HEK293 (cell line): ENCODE measurements around the gene PHF10.

Source experiments
- CTCF ChIA-PET: fragments of 350-600 bp; formaldehyde crosslinking; extraction: SDS; loops from one replicate; lab custom pipeline; 2021; ENCODE audit warnings: antibody characterized with exemption; lab: Yijun Ruan, JAX
- POLR2A ChIA-PET: fragments of 300-600 bp; formaldehyde crosslinking; extraction: SDS; loops from one replicate; lab custom pipeline; 2020; ENCODE audit warnings: antibody characterized with exemption, inconsistent platforms; lab: Yijun Ruan, JAX
- H3K27ac ChIP-seq: fragments of 200-500 bp; sonication (Bioruptor generic); 2 replicates; pipeline ENCODE4 v1.5.1; 2014; ENCODE audit warnings: low read depth, low read length, control low read depth, inconsistent platforms; ENCODE audit errors: extremely low read depth
- H3K36me3 ChIP-seq, 2 experiments: fragments of 200-500 bp in 1 of 2; sonication (Bioruptor generic) in 1 of 2; 1 replicate in 1 of 2; 2 replicates in 1 of 2; pipeline ENCODE4 v1.5.1; 2014 to 2017; ENCODE audit warnings: inconsistent platforms in 2 of 2, low read length in 2 of 2; ENCODE audit not compliant: control insufficient read depth in 2 of 2, insufficient read depth in 1 of 2
- H3K4me1 ChIP-seq: fragments of 200-500 bp; sonication (Bioruptor generic); 2 replicates; pipeline ENCODE4 v1.5.1; 2014; ENCODE audit warnings: mild to moderate bottlenecking, low read length, inconsistent platforms; ENCODE audit not compliant: control insufficient read depth, insufficient read depth
- H3K4me3 ChIP-seq: 2 replicates; pipeline ENCODE4 v1.5.1; 2011; ENCODE audit warnings: low read depth, mild to moderate bottlenecking, control low read depth, low read length, moderate library complexity
- H3K9me3 ChIP-seq: fragments of 200-500 bp; sonication (Bioruptor generic); 2 replicates; pipeline ENCODE4 v1.5.1; 2014; ENCODE audit warnings: low read depth, low read length, inconsistent platforms; ENCODE audit not compliant: control insufficient read depth, insufficient read depth
- KLF9 ChIP-seq: fragments of 450-650 bp; formaldehyde crosslinking; IDR thresholded peaks from 2 replicates; pipeline ENCODE4 v1.5.1; 2016; ENCODE audit warnings: missing biosample characterization, missing genetic modification characterization, low read depth
- SCRT1 ChIP-seq: fragments of 450-650 bp; formaldehyde crosslinking; IDR thresholded peaks from 2 replicates; pipeline ENCODE4 v1.5.1; 2016; ENCODE audit warnings: missing biosample characterization, missing genetic modification characterization, borderline replicate concordance
- ZBTB11 ChIP-seq: fragments of 450-650 bp; formaldehyde crosslinking; conservative IDR thresholded peaks from 2 replicates; pipeline ENCODE4 v1.5.1; 2016; ENCODE audit warnings: low read depth, missing biosample characterization, missing genetic modification characterization
- ZFHX2 ChIP-seq: fragments of 450-650 bp; formaldehyde crosslinking; conservative IDR thresholded peaks from 2 replicates; pipeline ENCODE4 v1.5.1; 2016; ENCODE audit warnings: missing biosample characterization, missing genetic modification characterization
- ZFP37 ChIP-seq: fragments of 450-650 bp; formaldehyde crosslinking; IDR thresholded peaks from 2 replicates; pipeline ENCODE4 v1.5.1; 2016; ENCODE audit warnings: missing biosample characterization, missing genetic modification characterization
- ZNF2 ChIP-seq: fragments of 450-650 bp; formaldehyde crosslinking; IDR thresholded peaks from 2 replicates; pipeline ENCODE4 v1.5.1; 2016; ENCODE audit warnings: missing biosample characterization, missing genetic modification characterization
- ZNF350 ChIP-seq: fragments of 450-650 bp; formaldehyde crosslinking; IDR thresholded peaks from 2 replicates; pipeline ENCODE4 v1.5.0; 2017; ENCODE audit warnings: missing biosample characterization, mild to moderate bottlenecking, missing genetic modification characterization
- ZNF404 ChIP-seq: fragments of 450-650 bp; formaldehyde crosslinking; IDR thresholded peaks from 2 replicates; pipeline ENCODE4 v1.5.1; 2017; ENCODE audit warnings: missing biosample characterization, missing genetic modification characterization
- ZNF473 ChIP-seq: fragments of 450-650 bp; formaldehyde crosslinking; IDR thresholded peaks from 2 replicates; pipeline ENCODE4 v1.5.1; 2017; ENCODE audit warnings: missing biosample characterization, missing genetic modification characterization
- ZNF48 ChIP-seq: fragments of 450-650 bp; formaldehyde crosslinking; IDR thresholded peaks from 2 replicates; pipeline ENCODE4 v1.5.1; 2016; ENCODE audit warnings: missing biosample characterization, missing genetic modification characterization
- ZNF510 ChIP-seq: fragments of 450-650 bp; formaldehyde crosslinking; IDR thresholded peaks from 2 replicates; pipeline ENCODE4 v1.5.1; 2018; ENCODE audit warnings: mild to moderate bottlenecking, missing genetic modification characterization, missing biosample characterization; ENCODE audit not compliant: insufficient replicate concordance
- ZNF530 ChIP-seq: fragments of 450-650 bp; formaldehyde crosslinking; IDR thresholded peaks from 2 replicates; pipeline ENCODE4 v1.5.1; 2016; ENCODE audit warnings: low read depth, missing biosample characterization, missing genetic modification characterization
- ZNF560 ChIP-seq: fragments of 450-650 bp; formaldehyde crosslinking; IDR thresholded peaks from 2 replicates; pipeline ENCODE4 v1.5.1; 2017; ENCODE audit warnings: missing biosample characterization, missing genetic modification characterization, borderline replicate concordance
- ZNF701 ChIP-seq: fragments of 450-650 bp; formaldehyde crosslinking; IDR thresholded peaks from 2 replicates; pipeline ENCODE4 v1.5.1; 2016; ENCODE audit warnings: missing biosample characterization, missing genetic modification characterization
- ZSCAN23 ChIP-seq: fragments of 450-650 bp; formaldehyde crosslinking; IDR thresholded peaks from 2 replicates; pipeline ENCODE4 v1.5.1; 2016; ENCODE audit warnings: missing biosample characterization, missing genetic modification characterization
- TF ChIP-seq, protein P1 (sequence below): fragments of 450-650 bp; formaldehyde crosslinking; IDR thresholded peaks from 2 replicates; pipeline ENCODE4 v1.5.1; 2017; ENCODE audit warnings: missing biosample characterization, missing genetic modification characterization
- TF ChIP-seq, protein P2 (sequence below): sonication (generic); formaldehyde crosslinking; IDR thresholded peaks from 2 replicates; pipeline ENCODE4 v1.8.1; 2022; ENCODE audit warnings: mild to moderate bottlenecking, moderate library complexity, missing genetic modification reagents
- TF ChIP-seq, protein P3 (sequence below): fragments of 450-650 bp; formaldehyde crosslinking; IDR thresholded peaks from 2 replicates; pipeline ENCODE4 v1.5.1; 2016; ENCODE audit warnings: missing biosample characterization, missing genetic modification characterization
- TF ChIP-seq, protein P4 (sequence below): IDR thresholded peaks from 2 replicates; pipeline ENCODE4 v1.6.1; 2011; ENCODE audit warnings: mild to moderate bottlenecking, low read depth, low read length, borderline replicate concordance

The PHF10 gene

DNA sequence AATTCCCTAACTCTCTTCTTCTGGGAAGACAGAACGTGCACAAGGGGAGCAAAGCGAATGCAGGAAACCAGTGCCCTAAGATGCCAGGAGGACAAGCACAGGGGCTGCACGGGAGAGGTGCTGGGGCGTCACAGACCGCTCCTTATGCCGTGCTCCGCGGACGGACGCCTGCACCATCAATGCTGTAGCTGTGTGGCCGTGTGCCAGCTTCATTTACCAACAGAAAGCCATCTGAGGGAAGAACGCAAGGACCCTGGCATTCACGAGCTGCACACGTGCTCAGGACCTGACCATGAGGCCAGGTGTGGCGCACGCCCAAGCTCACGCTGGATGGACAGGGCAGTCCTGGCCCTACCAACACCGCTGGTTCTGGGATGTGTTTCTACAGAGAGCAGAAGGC is 57.9 kb downstream of the PHF10 start:
- no peaks in the 10 kb centered on the region for H3K9me3 ChIP-seq
- TF ChIP-seq KLF9 (tag by site-specific recombination) (no peak), ZFHX2 (no peak), ZSCAN23 (no peak), SCRT1 (tag by site-specific recombination) (no peak), ZNF530 (tag by site-specific recombination) (no peak), ZNF404 (tag by site-specific recombination) (no peak), ZNF2 (tag by site-specific recombination) (no peak), ZNF350 (tag by site-specific recombination) (no peak), ZNF510 (tag by site-specific recombination) (no peak)
- TF ChIP-seq, protein P1, sequence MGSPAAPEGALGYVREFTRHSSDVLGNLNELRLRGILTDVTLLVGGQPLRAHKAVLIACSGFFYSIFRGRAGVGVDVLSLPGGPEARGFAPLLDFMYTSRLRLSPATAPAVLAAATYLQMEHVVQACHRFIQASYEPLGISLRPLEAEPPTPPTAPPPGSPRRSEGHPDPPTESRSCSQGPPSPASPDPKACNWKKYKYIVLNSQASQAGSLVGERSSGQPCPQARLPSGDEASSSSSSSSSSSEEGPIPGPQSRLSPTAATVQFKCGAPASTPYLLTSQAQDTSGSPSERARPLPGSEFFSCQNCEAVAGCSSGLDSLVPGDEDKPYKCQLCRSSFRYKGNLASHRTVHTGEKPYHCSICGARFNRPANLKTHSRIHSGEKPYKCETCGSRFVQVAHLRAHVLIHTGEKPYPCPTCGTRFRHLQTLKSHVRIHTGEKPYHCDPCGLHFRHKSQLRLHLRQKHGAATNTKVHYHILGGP (tag by site-specific recombination) = no peak
- ChIA-PET POLR2A (no interaction called here), CTCF (no interaction called here)
- no peak overlapping the region for H3K4me3 ChIP-seq
- H3K27ac ChIP-seq = no peak overlapping the region
- H3K36me3 ChIP-seq = peaks cover 0 to 91% of the 10 kb centered on the region in 2 experiments; a peak in 1 of 3 replicates
- no peaks in the 10 kb centered on the region for H3K4me1 ChIP-seq

DNA sequence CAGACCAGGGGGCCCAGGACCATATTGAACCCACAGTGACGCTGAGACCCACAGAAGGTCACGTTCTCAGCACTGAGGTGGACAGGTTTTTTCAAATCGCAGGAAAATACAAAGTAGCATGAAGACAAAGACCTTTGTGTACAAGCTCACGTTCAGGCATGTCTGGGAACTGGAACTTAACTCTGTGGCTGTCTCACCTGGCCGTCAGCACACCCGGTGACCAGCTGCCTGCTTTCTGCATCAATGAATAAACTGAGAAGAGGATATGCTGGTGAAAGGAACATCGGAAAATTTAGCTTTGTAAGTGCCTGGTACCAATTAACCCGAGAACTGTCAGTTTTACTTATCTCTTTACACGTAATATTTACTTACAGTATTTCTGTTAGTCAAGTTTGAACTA is 59.0 kb downstream of the PHF10 start:
- no peak overlapping the region for H3K27ac ChIP-seq
- ChIA-PET CTCF (no interaction called here), POLR2A (no interaction called here)
- TF ChIP-seq, protein P2, sequence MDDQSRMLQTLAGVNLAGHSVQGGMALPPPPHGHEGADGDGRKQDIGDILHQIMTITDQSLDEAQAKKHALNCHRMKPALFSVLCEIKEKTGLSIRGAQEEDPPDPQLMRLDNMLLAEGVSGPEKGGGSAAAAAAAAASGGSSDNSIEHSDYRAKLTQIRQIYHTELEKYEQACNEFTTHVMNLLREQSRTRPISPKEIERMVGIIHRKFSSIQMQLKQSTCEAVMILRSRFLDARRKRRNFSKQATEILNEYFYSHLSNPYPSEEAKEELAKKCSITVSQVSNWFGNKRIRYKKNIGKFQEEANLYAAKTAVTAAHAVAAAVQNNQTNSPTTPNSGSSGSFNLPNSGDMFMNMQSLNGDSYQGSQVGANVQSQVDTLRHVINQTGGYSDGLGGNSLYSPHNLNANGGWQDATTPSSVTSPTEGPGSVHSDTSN (CRISPR knock-in tag) = no peak
- TF ChIP-seq, protein P3, sequence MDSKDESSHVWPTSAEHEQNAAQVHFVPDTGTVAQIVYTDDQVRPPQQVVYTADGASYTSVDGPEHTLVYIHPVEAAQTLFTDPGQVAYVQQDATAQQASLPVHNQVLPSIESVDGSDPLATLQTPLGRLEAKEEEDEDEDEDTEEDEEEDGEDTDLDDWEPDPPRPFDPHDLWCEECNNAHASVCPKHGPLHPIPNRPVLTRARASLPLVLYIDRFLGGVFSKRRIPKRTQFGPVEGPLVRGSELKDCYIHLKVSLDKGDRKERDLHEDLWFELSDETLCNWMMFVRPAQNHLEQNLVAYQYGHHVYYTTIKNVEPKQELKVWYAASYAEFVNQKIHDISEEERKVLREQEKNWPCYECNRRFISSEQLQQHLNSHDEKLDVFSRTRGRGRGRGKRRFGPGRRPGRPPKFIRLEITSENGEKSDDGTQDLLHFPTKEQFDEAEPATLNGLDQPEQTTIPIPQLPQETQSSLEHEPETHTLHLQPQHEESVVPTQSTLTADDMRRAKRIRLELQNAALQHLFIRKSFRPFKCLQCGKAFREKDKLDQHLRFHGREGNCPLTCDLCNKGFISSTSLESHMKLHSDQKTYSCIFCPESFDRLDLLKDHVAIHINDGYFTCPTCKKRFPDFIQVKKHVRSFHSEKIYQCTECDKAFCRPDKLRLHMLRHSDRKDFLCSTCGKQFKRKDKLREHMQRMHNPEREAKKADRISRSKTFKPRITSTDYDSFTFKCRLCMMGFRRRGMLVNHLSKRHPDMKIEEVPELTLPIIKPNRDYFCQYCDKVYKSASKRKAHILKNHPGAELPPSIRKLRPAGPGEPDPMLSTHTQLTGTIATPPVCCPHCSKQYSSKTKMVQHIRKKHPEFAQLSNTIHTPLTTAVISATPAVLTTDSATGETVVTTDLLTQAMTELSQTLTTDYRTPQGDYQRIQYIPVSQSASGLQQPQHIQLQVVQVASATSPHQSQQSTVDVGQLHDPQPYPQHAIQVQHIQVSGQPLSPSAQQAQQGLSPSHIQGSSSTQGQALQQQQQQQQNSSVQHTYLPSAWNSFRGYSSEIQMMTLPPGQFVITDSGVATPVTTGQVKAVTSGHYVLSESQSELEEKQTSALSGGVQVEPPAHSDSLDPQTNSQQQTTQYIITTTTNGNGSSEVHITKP = no peak
- TF ChIP-seq, protein P4, sequence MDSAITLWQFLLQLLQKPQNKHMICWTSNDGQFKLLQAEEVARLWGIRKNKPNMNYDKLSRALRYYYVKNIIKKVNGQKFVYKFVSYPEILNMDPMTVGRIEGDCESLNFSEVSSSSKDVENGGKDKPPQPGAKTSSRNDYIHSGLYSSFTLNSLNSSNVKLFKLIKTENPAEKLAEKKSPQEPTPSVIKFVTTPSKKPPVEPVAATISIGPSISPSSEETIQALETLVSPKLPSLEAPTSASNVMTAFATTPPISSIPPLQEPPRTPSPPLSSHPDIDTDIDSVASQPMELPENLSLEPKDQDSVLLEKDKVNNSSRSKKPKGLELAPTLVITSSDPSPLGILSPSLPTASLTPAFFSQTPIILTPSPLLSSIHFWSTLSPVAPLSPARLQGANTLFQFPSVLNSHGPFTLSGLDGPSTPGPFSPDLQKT = no peak
- no peaks in the 10 kb centered on the region for H3K4me1 ChIP-seq
- H3K4me3 ChIP-seq = no peak overlapping the region
- no peaks in the 10 kb centered on the region for H3K9me3 ChIP-seq
- peaks cover 0 to 91% of the 10 kb centered on the region in 2 experiments; a peak in 1 of 3 replicates for H3K36me3 ChIP-seq

- H3K9me3 ChIP-seq = no peaks in the 10 kb centered on the region
- no peak overlapping the region for H3K4me3 ChIP-seq
- no peaks in the 10 kb centered on the region for H3K4me1 ChIP-seq
- ChIA-PET CTCF (no interaction called here), POLR2A (no interaction called here)
- peaks cover 0 to 91% of the 10 kb centered on the region in 2 experiments; a peak in 2 of 3 replicates for H3K36me3 ChIP-seq
- H3K27ac ChIP-seq = no peak overlapping the region
- no peak for TF ChIP-seq ZNF560
- TF ChIP-seq ZNF48 (tag by site-specific recombination) = no peak
- no peak for TF ChIP-seq ZNF701
- no peak for TF ChIP-seq ZBTB11 (tag by site-specific recombination)
- TF ChIP-seq ZFP37 (tag by site-specific recombination) = no peak
- TF ChIP-seq ZNF473 = no peak
Observed at GRCh38 chr6:169664227-169664626, 60.1 kb downstream of the PHF10 start.
